ENCODE measurements around the gene MSX2.

GRCh38 chr5:174692381-174692780 lies 32.0 kb upstream of the MSX2 start:
- no peak for TF ChIP-seq CTCF (tag by site-specific recombination; IDR thresholded peaks at IDR 0.05)
- no peak for TF ChIP-seq ZBTB44 (tag by site-specific recombination; IDR thresholded peaks at IDR 0.05)
- TF ChIP-seq ZNF580 (tag by site-specific recombination; IDR thresholded peaks at IDR 0.05), result no peak
- no peak for TF ChIP-seq ZNF138 (tag by site-specific recombination; IDR thresholded peaks at IDR 0.05; ENCODE audit: borderline replicate concordance)
- TF ChIP-seq REPIN1 (tag by site-specific recombination; IDR thresholded peaks at IDR 0.05; ENCODE audit: low read depth), result no peak
- no peak for TF ChIP-seq ZNF658 (tag by site-specific recombination; IDR thresholded peaks at IDR 0.05)
- TF ChIP-seq SCRT1 (tag by site-specific recombination; IDR thresholded peaks at IDR 0.05; ENCODE audit: borderline replicate concordance), result no peak
- TF ChIP-seq ZNF530 (tag by site-specific recombination; IDR thresholded peaks at IDR 0.05; ENCODE audit: low read depth), result no peak
- no peak for TF ChIP-seq ZNF24 (tag by site-specific recombination; IDR thresholded peaks at IDR 0.05)
- no peak for TF ChIP-seq ZNF692 (tag by site-specific recombination; IDR thresholded peaks at IDR 0.05)
- TF ChIP-seq ZNF514 (tag by site-specific recombination; IDR thresholded peaks at IDR 0.05), result no peak
- no peak for TF ChIP-seq OVOL3 (tag by site-specific recombination; IDR thresholded peaks at IDR 0.05)

Measured in HEK293 (cell line).